ENCODE results near the gene ATP4A.

Gene ATP4A

DNA sequence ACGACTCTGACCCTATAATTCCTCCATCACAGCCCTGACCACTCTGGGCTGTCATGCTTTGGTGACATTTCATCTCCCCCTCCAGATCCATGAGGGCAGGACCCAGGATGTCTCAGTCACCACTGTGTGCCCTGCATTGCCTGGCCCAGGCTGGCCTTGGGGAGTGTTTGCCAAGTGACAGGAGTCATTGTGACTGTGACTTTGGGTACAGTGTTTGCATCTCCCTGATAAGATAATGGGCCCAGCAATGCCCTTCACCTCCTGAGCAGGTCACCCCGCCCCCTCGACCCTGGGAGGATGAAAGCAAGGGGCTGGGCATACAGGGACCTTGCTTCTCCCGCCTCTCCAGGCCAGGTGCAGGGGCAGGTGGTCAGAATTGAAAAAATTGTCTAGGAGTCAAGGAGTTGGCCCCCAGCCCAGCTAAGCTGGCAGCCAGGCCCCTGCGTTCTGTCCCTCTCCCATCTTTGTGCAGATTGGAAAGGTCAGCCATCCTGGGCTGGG is 5.9 kb upstream of the ATP4A start:
- DNase-seq (ENCODE audit: low spot score): no peak
- TF ChIP-seq, protein P1, sequence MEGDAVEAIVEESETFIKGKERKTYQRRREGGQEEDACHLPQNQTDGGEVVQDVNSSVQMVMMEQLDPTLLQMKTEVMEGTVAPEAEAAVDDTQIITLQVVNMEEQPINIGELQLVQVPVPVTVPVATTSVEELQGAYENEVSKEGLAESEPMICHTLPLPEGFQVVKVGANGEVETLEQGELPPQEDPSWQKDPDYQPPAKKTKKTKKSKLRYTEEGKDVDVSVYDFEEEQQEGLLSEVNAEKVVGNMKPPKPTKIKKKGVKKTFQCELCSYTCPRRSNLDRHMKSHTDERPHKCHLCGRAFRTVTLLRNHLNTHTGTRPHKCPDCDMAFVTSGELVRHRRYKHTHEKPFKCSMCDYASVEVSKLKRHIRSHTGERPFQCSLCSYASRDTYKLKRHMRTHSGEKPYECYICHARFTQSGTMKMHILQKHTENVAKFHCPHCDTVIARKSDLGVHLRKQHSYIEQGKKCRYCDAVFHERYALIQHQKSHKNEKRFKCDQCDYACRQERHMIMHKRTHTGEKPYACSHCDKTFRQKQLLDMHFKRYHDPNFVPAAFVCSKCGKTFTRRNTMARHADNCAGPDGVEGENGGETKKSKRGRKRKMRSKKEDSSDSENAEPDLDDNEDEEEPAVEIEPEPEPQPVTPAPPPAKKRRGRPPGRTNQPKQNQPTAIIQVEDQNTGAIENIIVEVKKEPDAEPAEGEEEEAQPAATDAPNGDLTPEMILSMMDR (IDR thresholded peaks at IDR 0.05; ENCODE audit: poor library complexity, severe bottlenecking): no peak

GRCh38 chr19:35566738-35567137 is 3.3 kb upstream of the ATP4A start:
- H3K9me3 ChIP-seq (ENCODE audit: severe bottlenecking): no peaks in the 10 kb centered on the region
- H3K4me1 ChIP-seq (ENCODE audit: insufficient read depth, poor library complexity, severe bottlenecking): no peaks in the 10 kb centered on the region
- H3K27me3 ChIP-seq (ENCODE audit: insufficient read depth, poor library complexity, severe bottlenecking): no peaks in the 10 kb centered on the region
- no peak for ATAC-seq (ENCODE audit: low read depth)
- no peaks in the 10 kb centered on the region for H3K36me3 ChIP-seq (ENCODE audit: low read depth)
- H3K27ac ChIP-seq (ENCODE audit: poor library complexity, severe bottlenecking): no peak overlapping the region
- no peak for DNase-seq (ENCODE audit: low spot score)
- no peak overlapping the region for H3K4me3 ChIP-seq (ENCODE audit: severe bottlenecking)
- TF ChIP-seq, protein P1 (IDR thresholded peaks at IDR 0.05; ENCODE audit: poor library complexity, severe bottlenecking): no peak

More for the DNA sequence above, 5.9 kb upstream of the ATP4A start:
- no peaks in the 10 kb centered on the region for H3K9me3 ChIP-seq (ENCODE audit: severe bottlenecking)
- no peaks in the 10 kb centered on the region for H3K27me3 ChIP-seq (ENCODE audit: insufficient read depth, poor library complexity, severe bottlenecking)
- no peak overlapping the region for H3K4me3 ChIP-seq (ENCODE audit: severe bottlenecking)
- H3K4me1 ChIP-seq (ENCODE audit: insufficient read depth, poor library complexity, severe bottlenecking): no peaks in the 10 kb centered on the region
- H3K27ac ChIP-seq (ENCODE audit: poor library complexity, severe bottlenecking): no peak overlapping the region
- no peaks in the 10 kb centered on the region for H3K36me3 ChIP-seq (ENCODE audit: low read depth)
- no peak for ATAC-seq (ENCODE audit: low read depth)

DNA sequence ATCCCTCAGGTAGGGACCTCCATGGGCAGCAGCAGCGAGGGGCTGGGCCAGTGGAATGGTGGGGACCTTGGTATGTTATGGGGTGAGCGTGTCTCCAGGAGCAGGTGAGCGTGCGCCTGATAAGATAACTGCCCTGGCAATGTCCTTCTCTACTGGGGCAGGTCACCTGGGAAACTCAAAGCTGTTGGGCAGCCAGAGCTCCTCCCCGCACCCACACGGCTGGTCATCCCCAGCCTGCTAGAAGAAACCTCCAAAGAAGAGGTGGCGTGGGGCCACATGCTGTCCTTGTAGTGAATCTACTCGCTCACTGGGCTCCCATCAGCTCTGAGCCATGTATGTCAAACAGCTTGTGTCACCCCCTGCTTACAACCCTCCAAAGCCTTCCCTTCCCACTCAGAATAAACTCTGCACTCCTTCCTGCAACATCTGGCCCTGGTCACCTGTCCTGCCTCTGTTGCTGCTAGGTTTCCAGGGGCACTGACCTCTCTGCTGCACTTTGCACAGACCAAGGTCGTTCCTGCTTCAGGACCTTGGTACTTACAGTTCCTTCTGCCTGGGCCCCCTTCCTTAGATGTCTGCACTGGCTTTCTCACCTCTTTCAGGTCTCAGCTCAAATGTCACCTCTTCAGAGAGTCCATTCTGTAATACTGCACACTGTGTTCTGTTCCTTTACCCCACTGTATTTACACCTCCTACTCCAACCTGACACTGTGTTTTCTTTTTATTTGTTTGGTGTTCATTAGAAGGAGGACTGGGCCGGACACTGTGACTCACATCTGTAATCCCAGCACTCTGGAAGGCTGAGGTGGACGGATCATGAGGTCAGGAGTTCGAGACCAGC is 1.8 kb upstream of the ATP4A start:
- TF ChIP-seq, protein P1 (IDR thresholded peaks at IDR 0.05; ENCODE audit: poor library complexity, severe bottlenecking): no peak
- ATAC-seq (ENCODE audit: low read depth) (no peak), DNase-seq (ENCODE audit: low spot score) (no peak)
- Histone ChIP-seq H3K27me3 (ENCODE audit: insufficient read depth, poor library complexity, severe bottlenecking) (no peaks in the 10 kb centered on the region), H3K9me3 (ENCODE audit: severe bottlenecking) (no peaks in the 10 kb centered on the region), H3K36me3 (ENCODE audit: low read depth) (no peaks in the 10 kb centered on the region), H3K4me1 (ENCODE audit: insufficient read depth, poor library complexity, severe bottlenecking) (no peaks in the 10 kb centered on the region), H3K27ac (ENCODE audit: poor library complexity, severe bottlenecking) (no peak overlapping the region), H3K4me3 (ENCODE audit: severe bottlenecking) (no peak overlapping the region)

DNA sequence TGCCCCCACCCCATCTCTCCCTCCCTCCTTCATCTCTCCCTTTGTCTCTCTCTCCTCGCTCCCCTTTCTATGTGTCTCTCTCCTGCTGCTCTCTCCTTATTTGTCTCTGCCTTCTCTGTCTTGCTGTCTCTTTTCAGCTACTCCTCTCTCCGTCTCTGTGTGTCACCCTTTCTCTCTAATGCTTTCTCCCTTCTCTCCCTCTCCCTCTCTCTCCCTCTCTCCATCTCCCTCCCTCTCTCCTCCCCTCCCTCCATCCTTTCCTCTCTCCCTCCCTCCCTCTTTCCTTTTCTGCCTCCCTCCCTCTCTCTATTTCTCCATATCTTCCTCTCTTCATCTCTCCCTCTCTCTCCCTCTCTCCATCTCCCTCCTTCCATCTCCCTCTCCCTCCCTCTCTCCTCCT is 682 bp downstream of the ATP4A start:
- TF ChIP-seq, protein P1 (IDR thresholded peaks at IDR 0.05; ENCODE audit: poor library complexity, severe bottlenecking): no peak
- DNase-seq (ENCODE audit: low spot score): no peak
- ATAC-seq (ENCODE audit: low read depth): no peak
- Histone ChIP-seq H3K27ac (ENCODE audit: poor library complexity, severe bottlenecking) (no peak overlapping the region), H3K27me3 (ENCODE audit: insufficient read depth, poor library complexity, severe bottlenecking) (peaks cover 8% of the 10 kb centered on the region), H3K4me1 (ENCODE audit: insufficient read depth, poor library complexity, severe bottlenecking) (no peaks in the 10 kb centered on the region), H3K9me3 (ENCODE audit: severe bottlenecking) (no peaks in the 10 kb centered on the region), H3K36me3 (ENCODE audit: low read depth) (no peaks in the 10 kb centered on the region), H3K4me3 (ENCODE audit: severe bottlenecking) (no peak overlapping the region)

DNA sequence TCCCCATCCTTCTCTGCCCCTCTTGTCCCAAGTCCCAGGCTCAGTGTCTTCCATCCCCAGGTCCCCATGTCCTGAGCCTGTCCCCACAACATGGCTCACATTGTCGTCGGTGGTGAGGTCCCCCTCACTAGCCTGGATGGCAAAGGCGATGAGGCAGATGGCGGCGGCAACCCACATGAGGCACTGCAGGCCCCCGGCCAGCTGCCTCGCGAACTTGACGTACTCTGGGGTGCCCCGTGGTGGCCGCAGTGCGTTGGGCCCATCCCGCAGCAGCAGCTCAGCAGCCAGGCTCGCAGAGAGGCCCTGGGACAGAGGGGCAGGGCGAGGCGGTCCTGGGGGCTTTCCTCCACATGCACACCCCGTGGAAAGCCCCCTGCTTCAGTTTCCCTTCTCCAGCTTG is 1.1 kb downstream of the ATP4A start:
- ATAC-seq (ENCODE audit: low read depth) (no peak), DNase-seq (ENCODE audit: low spot score) (peak; percentile 33)
- Histone ChIP-seq H3K27me3 (ENCODE audit: insufficient read depth, poor library complexity, severe bottlenecking) (peaks cover 8% of the 10 kb centered on the region), H3K4me1 (ENCODE audit: insufficient read depth, poor library complexity, severe bottlenecking) (no peaks in the 10 kb centered on the region), H3K27ac (ENCODE audit: poor library complexity, severe bottlenecking) (no peak overlapping the region), H3K36me3 (ENCODE audit: low read depth) (no peaks in the 10 kb centered on the region), H3K4me3 (ENCODE audit: severe bottlenecking) (no peak overlapping the region), H3K9me3 (ENCODE audit: severe bottlenecking) (no peaks in the 10 kb centered on the region)
- TF ChIP-seq, protein P1 (IDR thresholded peaks at IDR 0.05; ENCODE audit: poor library complexity, severe bottlenecking): no peak
